Measurements from ENCODE around the gene GABBR1. TPM values are rescaled to one million over a fixed set of nuclear protein-coding genes. Genes with fewer than 3 reads are reported as not detected.

GABBR1 gene
- total and polyA plus RNA-seq, 4 donors: 1.1 to 4.7 (median 1.4) TPM

DNA sequence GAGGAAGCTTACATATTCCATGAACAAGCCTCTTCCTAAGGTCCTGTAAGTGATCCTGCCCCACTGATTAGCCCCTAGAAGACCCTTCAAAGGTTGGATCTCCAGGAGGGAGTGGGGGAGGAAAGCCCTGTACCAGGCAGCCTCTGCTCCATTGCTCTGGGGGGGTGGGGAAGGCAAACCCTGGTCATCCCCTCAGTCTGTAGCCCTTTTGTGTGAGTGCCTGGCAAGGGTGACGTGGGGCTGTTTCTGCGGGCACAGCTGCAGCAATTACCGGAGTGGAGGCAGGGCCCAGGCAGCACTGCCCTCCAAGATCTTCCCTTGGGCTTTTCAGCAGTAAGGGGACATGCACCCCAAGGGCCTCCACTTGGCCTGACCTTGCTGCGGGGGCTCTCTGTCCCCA, 23.8 kb upstream of the GABBR1 start, which contains the start of gene MOG (continued):
- TF ChIP-seq FOXA2 (IDR thresholded peaks at IDR 0.05) (no peak), FOXA1 (IDR thresholded peaks at IDR 0.05) (no peak), EGR1 (IDR thresholded peaks at IDR 0.05; ENCODE audit: low read depth in 2 of 2) (no peak), NR2F2 (IDR thresholded peaks at IDR 0.05) (no peak), YY1 (IDR thresholded peaks at IDR 0.05) (no peak)
- TF ChIP-seq, protein P1, sequence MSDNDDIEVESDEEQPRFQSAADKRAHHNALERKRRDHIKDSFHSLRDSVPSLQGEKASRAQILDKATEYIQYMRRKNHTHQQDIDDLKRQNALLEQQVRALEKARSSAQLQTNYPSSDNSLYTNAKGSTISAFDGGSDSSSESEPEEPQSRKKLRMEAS (IDR thresholded peaks at IDR 0.05): no peak

DNA sequence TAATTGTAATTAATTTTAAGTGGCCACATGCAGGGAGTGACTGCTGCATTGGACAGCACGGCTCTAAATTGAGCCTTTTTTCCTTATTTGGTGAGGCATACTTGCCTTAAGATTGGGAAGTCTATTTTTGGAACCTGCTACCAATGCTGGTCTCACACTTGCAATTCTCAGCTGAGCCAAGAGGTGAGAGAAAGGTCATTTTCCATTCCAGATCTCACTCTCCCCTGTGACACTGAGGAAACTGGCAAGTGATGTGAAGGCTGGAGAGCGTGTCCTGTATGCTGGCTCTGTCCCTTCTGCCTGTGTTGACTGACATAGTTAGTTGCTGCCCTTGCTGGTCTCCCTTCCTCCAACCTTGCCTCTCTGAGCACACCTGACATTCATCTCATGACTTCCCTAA, 23.2 kb upstream of the GABBR1 start:
- 42% methylated on average over 2 of the region's 2 CpGs for WGBS
- H3K36me3 ChIP-seq (ENCODE audit: control insufficient read depth in 4 of 4, insufficient read depth in 3 of 4, low read depth in 1 of 4, low read length in 3 of 4): no peaks in the 10 kb centered on the region
- H3K27me3 ChIP-seq (ENCODE audit: control insufficient read depth in 4 of 4, insufficient read depth in 4 of 4, low read length in 3 of 4): peaks cover 0 to 3% (median under 1%) of the 10 kb centered on the region in 4 donors
- no peaks in the 10 kb centered on the region for H3K9me3 ChIP-seq (ENCODE audit: control insufficient read depth in 4 of 4, low read length in 3 of 4)
- no peaks in the 10 kb centered on the region for H3K4me1 ChIP-seq (ENCODE audit: control insufficient read depth in 4 of 4, insufficient read depth in 4 of 4, low read length in 3 of 4)
- H3K27ac ChIP-seq (ENCODE audit: low read depth in 1 of 2, low read length in 2 of 2): no peak overlapping the region
- no peak overlapping the region for H3K4me3 ChIP-seq (ENCODE audit: low read depth in 1 of 3, low read length in 3 of 3)
- TF ChIP-seq RXRA (IDR thresholded peaks at IDR 0.05): no peak
- TF ChIP-seq NR2F2 (IDR thresholded peaks at IDR 0.05): no peak
- no peak for TF ChIP-seq RAD21 (IDR thresholded peaks at IDR 0.05)
- TF ChIP-seq, protein P2, sequence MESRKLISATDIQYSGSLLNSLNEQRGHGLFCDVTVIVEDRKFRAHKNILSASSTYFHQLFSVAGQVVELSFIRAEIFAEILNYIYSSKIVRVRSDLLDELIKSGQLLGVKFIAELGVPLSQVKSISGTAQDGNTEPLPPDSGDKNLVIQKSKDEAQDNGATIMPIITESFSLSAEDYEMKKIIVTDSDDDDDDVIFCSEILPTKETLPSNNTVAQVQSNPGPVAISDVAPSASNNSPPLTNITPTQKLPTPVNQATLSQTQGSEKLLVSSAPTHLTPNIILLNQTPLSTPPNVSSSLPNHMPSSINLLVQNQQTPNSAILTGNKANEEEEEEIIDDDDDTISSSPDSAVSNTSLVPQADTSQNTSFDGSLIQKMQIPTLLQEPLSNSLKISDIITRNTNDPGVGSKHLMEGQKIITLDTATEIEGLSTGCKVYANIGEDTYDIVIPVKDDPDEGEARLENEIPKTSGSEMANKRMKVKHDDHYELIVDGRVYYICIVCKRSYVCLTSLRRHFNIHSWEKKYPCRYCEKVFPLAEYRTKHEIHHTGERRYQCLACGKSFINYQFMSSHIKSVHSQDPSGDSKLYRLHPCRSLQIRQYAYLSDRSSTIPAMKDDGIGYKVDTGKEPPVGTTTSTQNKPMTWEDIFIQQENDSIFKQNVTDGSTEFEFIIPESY (IDR thresholded peaks at IDR 0.05): no peak
- no peak for TF ChIP-seq ATF3 (IDR thresholded peaks at IDR 0.05)
- TF ChIP-seq EGR1 (IDR thresholded peaks at IDR 0.05; ENCODE audit: low read depth in 2 of 2): no peak
- TF ChIP-seq, protein P1 (IDR thresholded peaks at IDR 0.05): no peak
- no peak for TF ChIP-seq REST (IDR thresholded peaks at IDR 0.05)
- TF ChIP-seq GABPA (IDR thresholded peaks at IDR 0.05 in 1 of 2, conservative IDR thresholded peaks at IDR 0.05 in 1 of 2): no peak
- TF ChIP-seq TAF1 (conservative IDR thresholded peaks at IDR 0.05): no peak
- TF ChIP-seq SP1 (IDR thresholded peaks at IDR 0.05): no peak
- no peak for TF ChIP-seq JUND (IDR thresholded peaks at IDR 0.05)
- TF ChIP-seq HNF4A (conservative IDR thresholded peaks at IDR 0.05): no peak
- no peak for TF ChIP-seq FOXA2 (IDR thresholded peaks at IDR 0.05)
- no peak for TF ChIP-seq HNF4G (IDR thresholded peaks at IDR 0.05)
- no peak for TF ChIP-seq FOXA1 (IDR thresholded peaks at IDR 0.05)
- no peak for TF ChIP-seq YY1 (IDR thresholded peaks at IDR 0.05)
- H3K9ac ChIP-seq (ENCODE audit: low read depth in 1 of 2, low read length in 2 of 2): no peak overlapping the region
- no peak for DNase-seq (ENCODE audit: low spot score)
